Stimulated activated CD4-positive, alpha-beta T cell treated with anti-CD3 and anti-CD28 coated beads, Interleukin-12 subunit alpha, Interleukin-12 subunit beta, amount 100 ng/mL, for 4 hours (primary cell): ENCODE results near the gene DNAH17.

Experiments
- DNase-seq: peaks from one replicate; pipeline ENCODE4 v3.0.0-alpha.2; 2020

The DNAH17 gene

DNA sequence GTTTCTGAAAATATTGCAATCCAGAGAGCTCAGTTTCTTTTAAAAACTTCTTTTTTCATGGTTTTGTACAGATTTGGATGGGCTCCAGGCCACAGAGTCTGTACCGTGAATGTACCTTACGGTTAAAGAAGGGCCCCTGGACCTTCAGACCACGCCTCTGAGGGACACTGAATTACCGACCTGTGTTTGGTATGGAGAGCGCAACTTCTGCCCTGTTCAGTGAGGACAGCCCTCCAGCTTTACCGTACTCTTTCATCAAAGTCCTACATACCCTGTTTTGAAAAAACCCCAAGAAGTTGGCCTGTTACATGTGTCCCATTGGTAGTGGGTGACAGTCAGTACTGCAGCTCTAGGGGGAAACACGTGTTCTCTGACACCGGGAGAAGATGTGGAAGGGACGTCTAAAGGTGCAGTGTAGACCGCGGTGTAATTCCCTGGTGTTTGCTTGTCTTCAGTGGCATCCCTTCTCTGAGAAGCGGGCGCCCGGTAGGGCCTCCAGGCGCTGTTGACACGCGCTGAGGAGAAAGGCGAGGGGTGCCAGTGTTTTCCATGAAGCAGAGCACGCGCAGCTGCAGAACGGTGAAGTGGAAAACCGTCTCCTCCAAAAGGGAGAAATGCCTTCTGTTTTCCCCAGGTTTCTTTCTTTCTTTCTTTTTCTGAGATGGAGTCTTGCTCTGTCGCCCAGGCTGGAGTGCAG lies 192.6 kb downstream of the DNAH17 start:
- DNase-seq, result no peak

DNA sequence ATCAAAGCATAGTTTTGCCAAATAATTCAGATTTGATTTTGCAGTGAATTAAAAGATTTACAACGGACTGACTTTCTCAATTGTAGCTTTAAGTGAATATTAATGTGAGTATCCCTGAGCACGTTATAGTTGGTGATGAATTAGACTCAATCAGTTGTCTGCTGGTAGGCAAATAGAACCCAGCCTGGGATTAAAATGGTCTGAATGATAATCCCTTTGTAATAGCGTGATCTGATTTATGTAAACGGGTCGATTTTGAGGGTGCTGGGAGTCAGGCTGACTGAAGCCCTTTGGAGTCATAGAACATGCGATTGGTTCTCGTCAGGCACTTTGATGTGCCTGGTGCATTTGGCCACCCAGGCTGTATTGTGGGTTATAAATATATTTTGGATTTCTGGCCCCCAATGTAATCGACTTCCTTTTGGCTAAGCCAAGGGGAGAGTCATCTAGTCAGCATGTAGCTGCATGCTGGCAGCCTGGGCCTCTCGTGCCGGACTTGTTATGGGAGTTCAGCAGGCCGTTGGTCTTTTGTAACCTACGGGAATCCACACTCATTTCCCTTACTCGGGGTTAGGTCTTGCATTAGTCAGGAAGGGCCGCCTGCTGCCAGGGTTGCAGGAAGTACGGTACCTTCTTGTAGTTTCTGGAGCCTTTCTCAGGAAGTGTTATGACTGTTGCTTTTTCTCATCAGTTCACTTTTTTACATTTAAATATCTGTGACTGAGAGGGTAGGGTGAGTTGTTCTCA lies 193.3 kb downstream of the DNAH17 start:
- peak; percentile 57 for DNase-seq

DNA sequence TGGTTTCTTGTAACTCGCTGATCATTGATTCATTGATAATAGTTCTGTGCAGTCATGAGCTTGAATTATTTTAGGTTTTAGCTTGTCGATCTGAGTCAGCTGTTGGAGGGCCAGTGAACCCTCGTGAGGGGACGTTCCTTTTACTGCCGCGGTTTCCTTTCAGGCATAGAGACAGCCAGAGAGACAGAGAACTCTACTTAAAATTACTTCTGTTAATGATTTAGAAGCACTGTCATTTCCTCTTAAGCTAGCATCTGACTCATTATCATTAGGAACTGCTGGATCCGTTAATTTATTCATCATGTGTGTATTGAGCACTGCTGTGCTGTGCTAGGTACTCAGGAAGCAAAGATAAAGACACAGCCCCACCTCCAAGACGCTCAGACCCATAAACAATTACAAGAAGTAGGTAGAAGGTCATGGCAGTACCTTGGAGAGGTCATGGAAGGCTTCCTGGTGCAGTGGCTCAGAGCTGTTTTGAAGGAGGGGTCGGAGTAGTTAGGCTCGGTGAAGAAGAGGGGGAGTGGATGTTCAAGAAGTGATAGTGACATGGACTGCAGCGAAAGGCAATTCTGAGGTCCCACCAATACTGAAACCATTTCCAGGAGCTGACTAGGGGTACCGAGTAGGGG lies 195.5 kb downstream of the DNAH17 start:
- no peak for DNase-seq

DNA sequence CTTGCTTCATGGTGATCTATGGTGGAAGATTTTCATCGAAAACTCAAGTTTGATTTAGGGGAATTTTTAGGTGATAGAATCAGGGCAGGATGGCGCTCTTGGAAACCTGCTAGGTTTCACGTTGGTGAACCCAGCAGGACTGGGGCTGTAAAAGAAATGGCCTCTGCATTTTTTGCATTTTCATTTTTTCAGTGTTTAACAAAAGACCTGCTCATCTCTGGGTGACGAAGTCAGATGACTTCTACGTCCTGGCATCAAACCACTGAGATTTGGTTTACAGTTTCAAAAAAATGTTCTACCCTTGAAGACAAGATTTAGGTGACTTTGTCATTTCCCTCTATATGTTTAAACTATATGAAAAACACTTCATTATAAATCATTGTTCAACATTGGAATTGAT lies 196.8 kb downstream of the DNAH17 start:
- no peak for DNase-seq

DNA sequence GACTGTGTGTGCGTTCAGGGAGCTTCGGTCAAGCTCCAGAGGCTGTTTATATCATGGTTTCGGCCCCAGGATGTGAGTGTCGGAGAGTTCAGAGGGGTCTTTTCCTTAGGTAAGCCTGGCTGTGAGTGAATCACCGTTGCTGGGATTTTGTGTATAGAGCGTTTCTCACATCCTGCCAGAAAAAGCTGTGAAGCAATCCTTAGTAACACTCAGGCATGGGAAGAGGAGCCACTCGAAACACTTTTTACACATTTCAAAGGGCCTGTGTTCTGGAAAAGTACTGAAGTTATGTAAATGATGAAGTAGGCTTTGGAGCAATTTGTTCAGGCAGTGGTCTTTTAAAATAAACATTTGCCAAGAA lies 198.1 kb downstream of the DNAH17 start:
- no peak for DNase-seq

DNA sequence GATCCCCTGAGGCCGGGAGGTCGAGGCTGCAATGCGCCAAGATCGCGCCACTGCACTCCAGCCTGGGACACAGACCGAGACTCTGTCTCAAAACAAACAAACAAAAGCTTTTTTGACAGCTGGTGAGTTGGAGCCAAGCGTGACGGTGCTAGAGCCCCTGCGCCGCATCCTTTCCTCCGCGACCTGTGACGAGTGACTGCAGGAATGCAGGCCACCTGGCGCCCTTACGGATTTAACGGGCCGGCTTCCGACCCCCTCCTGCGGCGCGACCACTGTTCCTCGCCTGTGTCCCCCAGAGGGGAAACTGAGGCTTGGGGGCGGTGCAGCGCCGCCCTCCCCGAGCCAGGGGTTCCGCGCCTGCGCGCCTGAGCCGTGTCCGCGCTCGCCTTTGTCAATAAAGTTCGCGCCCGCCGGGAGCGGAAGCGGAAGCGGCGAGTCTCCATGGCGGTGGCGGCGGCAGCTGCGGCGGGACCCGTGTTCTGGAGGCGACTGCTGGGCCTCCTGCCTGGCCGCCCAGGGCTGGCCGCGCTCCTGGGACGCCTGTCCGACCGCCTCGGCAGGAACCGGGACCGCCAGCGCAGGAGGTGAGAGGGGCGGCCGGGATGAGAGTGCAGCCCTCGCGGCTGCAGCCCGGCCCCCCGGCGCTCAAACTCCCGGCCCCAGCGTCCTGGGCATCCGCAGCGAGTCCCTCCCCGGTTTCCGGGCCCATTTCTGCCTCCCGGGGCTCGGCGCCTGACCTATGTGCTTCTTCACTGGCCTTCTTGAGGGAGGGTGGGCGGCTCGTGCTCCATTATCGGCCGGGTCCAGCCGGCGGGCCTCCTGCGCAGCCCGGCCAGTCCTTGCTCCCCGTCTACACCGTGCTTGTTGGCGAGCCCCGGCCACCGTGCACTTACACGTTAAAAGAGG lies 198.7 kb downstream of the DNAH17 start, which contains the start of gene PGS1:
PGS1 (plus strand) TSS at position 425 of the 906 bp plus-strand sequence; CDS start at position 442, 17 bp downstream.
- peak; percentile 78 for DNase-seq

DNA sequence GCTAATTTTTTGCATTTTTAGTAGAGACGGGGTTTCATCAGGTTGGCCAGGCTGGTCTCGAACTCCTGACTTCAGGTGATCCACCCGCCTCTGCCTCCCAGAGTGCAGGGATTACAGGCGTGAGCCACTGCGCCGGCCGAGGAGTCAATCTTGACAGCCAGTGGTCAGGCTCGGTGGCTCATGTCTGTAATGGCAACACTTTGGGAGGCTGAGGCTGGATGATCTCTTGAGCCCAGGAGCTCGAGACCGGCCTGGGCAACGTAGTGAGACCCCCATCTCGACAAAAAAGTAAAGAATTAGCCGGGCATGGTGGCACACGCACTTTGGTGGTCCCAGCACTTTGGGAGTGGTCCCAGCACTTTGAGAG lies 199.4 kb downstream of the DNAH17 start:
- DNase-seq, result no peak

DNA sequence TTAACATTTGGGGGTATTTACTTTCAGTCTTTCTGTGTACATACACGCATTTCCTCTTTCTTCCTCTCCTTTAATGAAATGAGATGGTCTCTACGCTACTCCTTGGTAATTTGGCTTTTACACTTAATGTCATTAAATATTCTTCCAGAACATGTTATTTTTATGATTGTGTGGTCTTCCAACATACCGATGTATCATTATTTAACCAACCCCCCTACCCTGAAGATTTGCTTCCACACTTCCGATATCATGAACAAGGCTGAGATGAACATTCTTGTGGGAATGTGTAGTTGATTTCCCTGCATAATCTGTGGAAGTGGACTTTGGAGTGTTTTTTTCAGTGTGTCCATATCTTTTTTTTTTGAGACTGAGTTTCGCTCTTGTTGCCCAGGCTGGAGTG lies 201.0 kb downstream of the DNAH17 start:
- no peak for DNase-seq

DNA sequence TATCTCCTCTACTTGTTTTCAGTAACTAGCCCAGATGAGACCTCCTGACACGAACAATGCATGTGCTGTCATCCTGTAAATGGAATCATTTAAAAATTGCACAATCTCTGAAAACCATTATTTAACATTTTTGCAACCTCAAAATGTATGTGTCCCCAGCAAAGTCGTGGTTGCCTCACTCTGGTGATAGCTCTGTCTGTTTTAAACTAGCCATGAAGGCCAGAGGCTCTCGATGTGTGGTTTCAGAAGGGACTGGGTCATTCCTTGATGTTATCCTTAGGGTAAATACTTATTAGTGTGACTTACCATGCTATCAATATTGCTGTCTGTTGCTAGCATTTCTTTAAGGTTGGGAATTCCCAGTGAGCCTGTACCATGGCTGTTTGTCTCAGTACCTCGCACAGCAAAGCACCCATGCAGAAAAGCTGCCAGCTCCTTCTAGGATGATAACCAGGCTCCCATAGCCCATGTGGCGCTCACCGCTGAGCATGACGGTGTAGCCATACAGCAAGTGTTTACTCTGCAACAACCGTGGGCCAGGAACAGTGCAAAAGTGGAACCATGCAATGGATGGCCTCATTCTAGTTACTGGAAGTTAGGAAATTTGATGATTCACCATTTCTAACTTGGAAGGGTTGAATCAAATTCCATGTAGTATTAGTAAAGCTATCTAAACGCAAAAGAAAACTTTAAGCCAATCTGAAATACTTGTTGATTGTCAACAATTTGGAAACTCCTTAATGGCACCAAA lies 201.6 kb downstream of the DNAH17 start:
- DNase-seq, result no peak

DNA sequence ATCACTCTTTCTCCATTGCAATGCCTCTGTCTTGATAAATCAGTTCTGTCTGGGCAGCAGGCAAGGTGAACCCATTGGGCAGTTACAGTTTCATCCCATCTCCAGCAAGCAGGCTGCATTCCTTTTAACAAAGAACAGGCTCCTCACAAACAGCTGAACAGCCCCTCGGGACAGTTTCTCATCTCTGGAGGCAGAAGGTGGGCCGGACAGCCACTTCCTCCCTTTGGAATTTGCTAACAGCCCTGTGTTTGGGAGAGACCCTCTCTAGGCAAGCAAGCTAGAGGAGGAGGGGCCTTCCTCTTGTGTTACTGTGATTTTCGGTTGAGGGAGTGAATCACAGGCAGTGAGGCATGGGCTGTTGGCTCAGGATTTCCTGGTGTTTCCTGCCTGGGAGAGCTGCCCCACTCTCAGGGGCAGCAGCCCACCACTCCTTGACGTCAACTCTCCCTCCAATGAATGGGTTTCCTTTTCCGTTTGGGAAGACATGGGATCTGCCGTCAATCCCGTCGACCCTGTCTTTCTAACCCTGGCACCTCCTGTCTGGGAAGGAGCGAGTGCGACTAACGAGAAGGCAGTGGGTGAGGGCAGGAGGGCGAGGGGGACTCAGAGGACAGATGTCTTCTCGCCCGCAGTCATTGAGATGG lies 202.4 kb downstream of the DNAH17 start:
- DNase-seq, result no peak

DNA sequence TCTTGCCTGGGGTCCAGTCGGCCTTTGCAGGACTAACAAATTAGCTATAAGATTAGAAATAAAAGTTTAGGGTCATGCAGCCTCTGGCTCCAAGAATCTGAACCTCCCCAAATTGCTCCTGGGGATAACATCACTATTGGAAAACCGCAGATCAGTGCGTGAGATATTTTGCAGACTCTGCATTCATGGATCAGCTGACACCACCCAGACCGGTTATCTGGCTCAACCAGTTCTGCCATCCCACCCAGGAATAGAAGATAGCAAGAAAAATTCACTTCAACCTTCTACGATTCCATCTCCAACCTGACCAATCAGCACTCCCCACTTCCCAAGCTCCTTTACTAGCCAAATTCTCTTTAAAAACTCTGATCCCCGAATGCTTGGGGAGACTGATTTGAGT lies 203.0 kb downstream of the DNAH17 start:
- no peak for DNase-seq
